ENCODE measurements around the gene FAM236B.
"Not testable (repeated sequence)": the region's sequence is repeated elsewhere in the genome, so short reads cannot be mapped to it uniquely, and the experiment has no call there.

FAM236B gene

GRCh38 chrX:72782560-72782959 lies at the start of gene FAM236B:
TSS of gene FAM236B (minus strand) at chrX:72782660. CDS start at chrX:72782560, 100 bp downstream.
- not testable (repeated sequence) for DNase-seq

GRCh38 chrX:72830701-72831100 lies 48.2 kb upstream of the FAM236B start:
- not testable (repeated sequence) for DNase-seq

- not testable (repeated sequence) for DNase-seq
These were observed 25.6 kb upstream of the FAM236B start, which contains the start of gene FAM236D for GRCh38 chrX:72808110-72808509. TSS of gene FAM236D (minus strand) at chrX:72808210. CDS start at chrX:72808110, 100 bp downstream.

GRCh38 chrX:72790390-72790789 lies 7.9 kb upstream of the FAM236B start:
- not testable (repeated sequence) for DNase-seq

GRCh38 chrX:72788142-72788541 lies 5.7 kb upstream of the FAM236B start:
- not testable (repeated sequence) for DNase-seq

- DNase-seq: not testable (repeated sequence)
These were observed 1.5 kb upstream of the FAM236B start for GRCh38 chrX:72783964-72784363.

GRCh38 chrX:72783365-72783936 lies 991 bp upstream of the FAM236B start:
- not testable (repeated sequence) for DNase-seq

GRCh38 chrX:72778146-72778545 lies 4.3 kb downstream of the FAM236B start:
- DNase-seq: not testable (repeated sequence)

GRCh38 chrX:72777467-72777790 lies 5.0 kb downstream of the FAM236B start:
- DNase-seq: not testable (repeated sequence)

GRCh38 chrX:72776653-72777466 lies 5.6 kb downstream of the FAM236B start, which contains the start of gene DMRTC1B:
TSS of gene DMRTC1B (plus strand) at chrX:72776890. CDS start at chrX:72845136, 68,246 bp downstream.
- DNase-seq: not testable (repeated sequence)

GRCh38 chrX:72760454-72760853 lies 22.0 kb downstream of the FAM236B start:
- DNase-seq: not testable (repeated sequence)

- DNase-seq: not testable (repeated sequence)
These were observed 33.9 kb downstream of the FAM236B start for GRCh38 chrX:72748545-72748944.

- not testable (repeated sequence) for DNase-seq
These were observed 36.9 kb downstream of the FAM236B start for GRCh38 chrX:72745546-72745945.

GRCh38 chrX:72735561-72735960 lies 46.9 kb downstream of the FAM236B start:
- DNase-seq: no peak

- not testable (repeated sequence) for DNase-seq
These were observed 48.8 kb downstream of the FAM236B start for GRCh38 chrX:72733636-72734035.
